K562 (cell line): ENCODE data around the gene EPHA1. TPM values are rescaled to one million over a fixed set of nuclear protein-coding genes. Genes with fewer than 3 reads are reported as not detected.

Experiments
- ATAC-seq: fragments of 200-7000 bp; cut with Tn5 transposase; 3 replicates; pipeline ENCODE4 v1.9.1; 2020; ENCODE audit warnings: moderate library complexity
- BruUV-seq: library from RNA; stranded (reverse); fragments of 400-500 nt; replicated peaks from 2 replicates; lab custom pipeline; 2021; lab: Mats Ljungman, UMichigan
- CTCF ChIA-PET: fragments of 300-600 bp; formaldehyde crosslinking; extraction: SDS; loops from one replicate; lab custom pipeline; 2021; ENCODE audit warnings: low intra/inter-chr PET ratio; lab: Yijun Ruan, JAX
- POLR2A ChIA-PET: fragments of 300-600, 350-650 bp; sonication (Branson Sonifier 250); formaldehyde crosslinking; extraction: SDS; loops from one replicate; lab custom pipeline; 2021; ENCODE audit warnings: antibody characterized with exemption, inconsistent platforms; lab: Yijun Ruan, JAX
- DNase-seq, 4 experiments: peaks; one replicate each; pipeline versions ENCODE4 v3.0.0 to v3.0.0-alpha.2; 2011 to 2018; ENCODE audit warnings: low spot score in 3 of 4, mixed read lengths in 3 of 4; ENCODE audit errors: extremely low read depth in 1 of 4
- FAIRE-seq: peaks from 2 replicates; lab custom pipeline; 2011; peaks lifted over from hg19 to GRCh38; lab: Jason Lieb, UNC
- H2AFZ ChIP-seq: 2 replicates; pipeline ENCODE4 v1.6.0; 2011; ENCODE audit warnings: low read depth, low read length, control low read depth, inconsistent platforms
- H3K27ac ChIP-seq: fragments of 200-600 bp; 3 replicates; pipeline ENCODE4 v1.8.0; 2011; ENCODE audit warnings: low read depth, mild to moderate bottlenecking, control low read depth, inconsistent platforms, low read length, moderate library complexity, mixed read lengths; ENCODE audit errors: extremely low read depth
- H3K27me3 ChIP-seq, 2 experiments: fragments of 300-600 bp in 1 of 2; 2 replicates in 1 of 2; 3 replicates in 1 of 2; pipeline versions ENCODE4 v1.6.0 to v1.8.0; 2011; ENCODE audit warnings: inconsistent platforms in 2 of 2, low read length in 2 of 2, mild to moderate bottlenecking in 1 of 2, mixed read lengths in 1 of 2, moderate library complexity in 1 of 2; ENCODE audit not compliant: control insufficient read depth in 2 of 2, insufficient read depth in 2 of 2
- H3K36me3 ChIP-seq: fragments of 300-600 bp; 3 replicates; pipeline ENCODE4 v1.8.0; 2011; ENCODE audit warnings: mild to moderate bottlenecking, low read length, inconsistent platforms; ENCODE audit not compliant: control insufficient read depth, insufficient read depth
- H3K4me1 ChIP-seq, 2 experiments: fragments of 200-600 bp in 1 of 2; replicated peaks in 1 of 2; 2 replicates in 1 of 2; 3 replicates in 1 of 2; pipeline versions ENCODE4 v1.5.1 to v1.8.0; 2011; ENCODE audit warnings: inconsistent platforms in 2 of 2, low read length in 2 of 2, mild to moderate bottlenecking in 1 of 2, mixed read lengths in 1 of 2, moderate library complexity in 1 of 2; ENCODE audit not compliant: control insufficient read depth in 2 of 2, insufficient read depth in 2 of 2
- H3K4me2 ChIP-seq: 2 replicates; pipeline ENCODE4 v1.6.1; 2011; ENCODE audit warnings: low read length, control low read depth, inconsistent platforms, mixed read lengths; ENCODE audit not compliant: insufficient read depth
- H3K4me3 ChIP-seq: fragments of 200-600 bp; sonication (generic), shearing (Covaris generic); 2 replicates; pipeline ENCODE4 v1.5.1; 2016; ENCODE audit warnings: control low read depth, inconsistent platforms
- H3K79me2 ChIP-seq: fragments of 200-600 bp; 3 replicates; pipeline ENCODE4 v1.8.0; 2011; ENCODE audit warnings: low read length, inconsistent platforms; ENCODE audit not compliant: control insufficient read depth, insufficient read depth
- H3K9ac ChIP-seq, 2 experiments: 2 replicates each; pipeline versions ENCODE4 v1.6.0 to v1.6.1; 2011; ENCODE audit warnings: low read depth in 2 of 2, low read length in 2 of 2, control low read depth in 1 of 2, inconsistent platforms in 1 of 2, mild to moderate bottlenecking in 1 of 2, mixed read lengths in 1 of 2; ENCODE audit not compliant: insufficient read depth in 1 of 2
- H3K9me1 ChIP-seq: one replicate; pipeline ENCODE4 v1.6.0; 2011; ENCODE audit warnings: inconsistent platforms, mild to moderate bottlenecking, low read length, moderate library complexity; ENCODE audit not compliant: control insufficient read depth, insufficient read depth
- H3K9me3 ChIP-seq: replicated peaks from 2 replicates; pipeline ENCODE4 v1.5.1; 2011; ENCODE audit warnings: low read depth, low read length, inconsistent platforms; ENCODE audit not compliant: control insufficient read depth, insufficient read depth
- H4K20me1 ChIP-seq: replicated peaks from 2 replicates; pipeline ENCODE4 v1.6.1; 2011; ENCODE audit warnings: low read length, inconsistent platforms, mixed read lengths; ENCODE audit not compliant: control insufficient read depth, insufficient read depth
- BACH1 ChIP-seq: fragments of 200-800 bp; sonication (Bioruptor generic); IDR thresholded peaks from 2 replicates; pipeline ENCODE4 v1.6.1; 2016; ENCODE audit warnings: missing genetic modification characterization, missing compliant biosample characterization
- FOXJ3 ChIP-seq: sonication (generic); formaldehyde crosslinking; IDR thresholded peaks from 2 replicates; pipeline ENCODE4 v1.4.0; 2020; ENCODE audit warnings: mild to moderate bottlenecking, missing genetic modification reagents
- HINFP ChIP-seq: fragments of 450-650 bp; conservative IDR thresholded peaks from 2 replicates; pipeline ENCODE4 v1.6.1; 2016; ENCODE audit warnings: missing genetic modification characterization, low read depth, mild to moderate bottlenecking, control low read depth, missing compliant biosample characterization
- MAFF ChIP-seq: IDR thresholded peaks from 2 replicates; pipeline ENCODE4 v1.6.1; 2012; ENCODE audit warnings: low read length, improper control_type of control experiment
- NR4A1 ChIP-seq, 2 experiments: fragments of 250-450 bp in 1 of 2; fragments of 450-650 bp in 1 of 2; sonication (Bioruptor Pico) in 1 of 2; IDR thresholded peaks; 2 replicates each; pipeline versions ENCODE4 v1.4.0 to v1.6.1; 2016 to 2020; ENCODE audit warnings: mild to moderate bottlenecking in 2 of 2, missing compliant biosample characterization in 1 of 2, missing genetic modification characterization in 1 of 2, moderate library complexity in 1 of 2
- PTRF ChIP-seq: fragments of 450-650 bp; IDR thresholded peaks from 2 replicates; pipeline ENCODE4 v1.6.1; 2016; ENCODE audit warnings: mild to moderate bottlenecking, missing genetic modification characterization, missing compliant biosample characterization
- TBP ChIP-seq: optimal IDR thresholded peaks from 2 replicates; pipeline ENCODE3; 2011; ENCODE audit warnings: low read depth, low read length, improper control_type of control experiment
- TEAD4 ChIP-seq, 2 experiments: sonication (generic) in 1 of 2; formaldehyde crosslinking in 1 of 2; IDR thresholded peaks; 2 replicates each; pipeline versions ENCODE4 v1.6.1 to v1.8.0; 2012 to 2022; ENCODE audit warnings: borderline replicate concordance in 1 of 2, inconsistent platforms in 1 of 2, low read length in 1 of 2, mild to moderate bottlenecking in 1 of 2, missing genetic modification reagents in 1 of 2
- ZNF644 ChIP-seq: fragments of 200-800 bp; sonication (Bioruptor generic); IDR thresholded peaks from 2 replicates; pipeline ENCODE4 v1.6.1; 2016; ENCODE audit warnings: low read depth, missing genetic modification characterization, missing compliant biosample characterization
- WGBS: fragments of 100-300 bp; shearing (Covaris generic); methylation state at CpG from one replicate; pipeline ENCODE4 v1.1.6; 2016; ENCODE audit warnings: low coverage, mixed read lengths; ENCODE audit not compliant: insufficient coverage; ENCODE audit errors: missing lambda C conversion rate; 5-methylcytosine and 5-hydroxymethylcytosine counted together
- in situ Hi-C: fragments of 300-500 bp; cut with MboI; formaldehyde crosslinking; loops from 4 replicates; pipeline ENCODE4 v1.15.0; 2018; ENCODE audit warnings: inconsistent platforms, mixed read lengths
- intact Hi-C: fragments of 100-400 bp; cut with micrococcal nuclease; formaldehyde crosslinking; loops from 2 replicates; pipeline ENCODE4 v1.14.2; 2022
- polyA plus RNA-seq, 8 experiments: library from polyadenylated mRNA; depleted of rRNA in 4 of 8; stranded (reverse) in 5 of 8; unstranded in 3 of 8; fragments of >200 nt; fragmentation: Nextera tagmentation in 2 of 8; fragmentation: Illumina TruSeq in 1 of 8; extraction: Ambion mirVana in 2 of 8; extraction: Trizol in 1 of 8; gene quantifications; 2 replicates each; pipeline versions ENCODE4 v1.2.1 to v1.2.3, GENCODE V29; 2011 to 2014; ENCODE audit warnings: inconsistent platforms in 1 of 8, missing spikeins in 1 of 8
- total RNA-seq, 7 experiments: library from RNA; depleted of rRNA in 6 of 7; stranded (reverse); fragments of >200 nt in 6 of 7; fragmentation: Illumina TruSeq in 2 of 7; extraction: Trizol in 2 of 7; gene quantifications; 2 replicates each; pipeline versions ENCODE4 v1.2.1 to v1.2.3, GENCODE V29; 2011 to 2021; ENCODE audit warnings: low replicate concordance in 1 of 7
- TF ChIP-seq, protein P1 (sequence below), 2 experiments: fragments of 200-800 bp in 1 of 2; sonication (Bioruptor generic) in 1 of 2; sonication (generic) in 1 of 2; formaldehyde crosslinking in 1 of 2; IDR thresholded peaks in 1 of 2; conservative IDR thresholded peaks in 1 of 2; 2 replicates each; pipeline versions ENCODE4 v1.5.0 to v1.6.1; 2016 to 2020; ENCODE audit warnings: missing compliant biosample characterization in 1 of 2, missing genetic modification characterization in 1 of 2, missing genetic modification reagents in 1 of 2

The EPHA1 gene
- total and polyA plus RNA-seq, 9 of the 15 experiments (the other 6 are each of a cell fraction or from before 2014, with no cell fraction given), result 0.22 to 0.57 (median 0.32) TPM; not detected in 6

DNA sequence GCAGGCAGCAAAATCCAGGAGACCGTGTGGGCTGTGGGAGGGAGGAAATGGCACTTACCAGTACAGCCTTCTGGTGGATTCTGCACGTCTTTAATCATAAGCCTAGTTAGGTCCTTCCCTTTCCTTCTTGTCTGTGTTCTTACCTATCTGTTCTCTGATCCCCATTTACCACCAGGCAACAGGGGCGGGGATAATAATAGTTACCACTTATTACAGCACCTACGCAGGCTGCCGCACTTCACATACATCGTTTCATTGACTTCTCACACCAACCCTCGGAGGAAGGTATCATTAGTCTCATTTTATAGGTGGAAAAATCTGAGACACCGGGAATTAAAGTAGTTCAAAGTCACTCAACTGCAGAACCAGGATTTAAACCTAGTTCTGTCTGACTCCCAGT is 4.5 kb upstream of the EPHA1 start:
- intact Hi-C loops, result no loop called here

DNA sequence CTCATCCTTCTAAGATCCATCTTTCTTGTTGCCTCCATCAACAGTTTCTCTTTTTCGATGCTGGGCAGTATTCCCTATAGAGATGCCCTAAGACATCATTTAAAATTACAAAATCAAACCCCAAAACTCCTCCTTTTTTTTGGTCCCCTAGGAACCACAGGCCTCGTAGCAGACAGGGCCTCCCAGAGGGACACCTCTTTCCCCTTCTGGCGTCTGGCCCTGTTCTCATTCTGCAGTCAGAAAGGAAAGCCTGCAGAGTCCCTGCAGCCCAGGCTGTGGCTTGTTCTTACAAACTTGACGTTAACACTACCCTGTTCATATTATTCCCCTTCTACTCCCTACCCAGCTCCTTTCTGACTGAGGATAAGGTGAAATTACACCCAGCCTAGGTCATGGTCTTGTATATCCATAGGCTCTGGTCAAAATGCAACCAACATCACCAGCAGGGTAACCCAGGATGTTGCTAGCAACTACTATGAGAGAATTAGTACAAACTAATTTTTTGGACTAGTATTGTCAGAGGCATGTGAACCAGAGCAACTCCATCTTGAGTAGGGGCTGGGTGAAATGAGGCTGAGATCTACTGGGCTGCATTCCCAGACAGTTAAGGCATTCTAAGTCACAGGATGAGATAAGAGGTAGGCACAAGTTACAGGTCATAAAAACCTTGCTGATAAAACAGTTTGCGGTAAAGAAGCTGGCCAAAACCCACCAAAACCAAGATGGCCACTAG is 3.5 kb upstream of the EPHA1 start:
- no peak for FAIRE-seq
- POLR2A ChIA-PET, result interaction anchor here (1.0 kb wide), 1 partner anchor 14 kb away, joined by 3 read pairs; no protein-coding TSS in a partner anchor
- H3K27me3 ChIP-seq, result peaks cover 19 to 24% of the 10 kb centered on the region in 2 experiments; a peak in 4 of 5 replicates
- TF ChIP-seq BACH1 (peak; percentile 56; the same call in 1 of the 2 replicates), ZNF644 (peak; percentile 63; the same call in 1 of the 2 replicates), PTRF (tag) (peak; percentile 71; the same call in 1 of the 2 replicates), HINFP (0 out of 2 replicates have a peak, but pooled peaks have one; percentile 45), MAFF (no peak), NR4A1 (CRISPR knock-in tag; IDR thresholded peaks at IDR 0.05) (no peak), NR4A1 (tag; IDR thresholded peaks at IDR 0.05) (peak; percentile 73; the same call in 1 of the 2 replicates), TEAD4 (IDR thresholded peaks at IDR 0.05; ENCODE audit: low read length) (no peak), TEAD4 (CRISPR knock-in tag; IDR thresholded peaks at IDR 0.05; ENCODE audit: borderline replicate concordance) (no peak)
- TF ChIP-seq, protein P1, sequence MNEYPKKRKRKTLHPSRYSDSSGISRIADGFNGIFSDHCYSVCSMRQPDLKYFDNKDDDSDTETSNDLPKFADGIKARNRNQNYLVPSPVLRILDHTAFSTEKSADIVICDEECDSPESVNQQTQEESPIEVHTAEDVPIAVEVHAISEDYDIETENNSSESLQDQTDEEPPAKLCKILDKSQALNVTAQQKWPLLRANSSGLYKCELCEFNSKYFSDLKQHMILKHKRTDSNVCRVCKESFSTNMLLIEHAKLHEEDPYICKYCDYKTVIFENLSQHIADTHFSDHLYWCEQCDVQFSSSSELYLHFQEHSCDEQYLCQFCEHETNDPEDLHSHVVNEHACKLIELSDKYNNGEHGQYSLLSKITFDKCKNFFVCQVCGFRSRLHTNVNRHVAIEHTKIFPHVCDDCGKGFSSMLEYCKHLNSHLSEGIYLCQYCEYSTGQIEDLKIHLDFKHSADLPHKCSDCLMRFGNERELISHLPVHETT (CRISPR knock-in tag; conservative IDR thresholded peaks at IDR 0.05 in 1 of 2, IDR thresholded peaks at IDR 0.05 in 1 of 2), result peak in 1 of 2 experiments; percentile 52; a peak in 1 of 4 replicates

More for the DNA sequence above, 4.5 kb upstream of the EPHA1 start:
- Histone ChIP-seq H3K27ac (no peak overlapping the region), H3K9me3 (no peaks in the 10 kb centered on the region), H3K79me2 (no peaks in the 10 kb centered on the region), H3K9me1 (no peaks in the 10 kb centered on the region), H3K36me3 (no peaks in the 10 kb centered on the region), H3K9ac (no peak overlapping the region), H3K4me2 (no peak overlapping the region), H2AFZ (no peak overlapping the region), H4K20me1 (no peaks in the 10 kb centered on the region), H3K4me3 (no peak overlapping the region), H3K4me1 (peaks cover 2 to 3% of the 10 kb centered on the region in 2 experiments; a peak in 4 of 5 replicates), H3K27me3 (peaks cover 12 to 14% of the 10 kb centered on the region in 2 experiments; a peak in 4 of 5 replicates)
- BruUV-seq, result no TSS peak
- CTCF ChIA-PET, result no interaction called here
- no peak for ATAC-seq
- WGBS, result 49% methylated on average over 8 of the region's 8 CpGs
- POLR2A ChIA-PET, result no interaction called here
- in situ Hi-C loops, result no loop called here
- FAIRE-seq, result no peak
- DNase-seq, result no peak
- TF ChIP-seq FOXJ3 (CRISPR knock-in tag) (no peak), TBP (no peak)

More for the DNA sequence above, 3.5 kb upstream of the EPHA1 start:
- intact Hi-C loops (no loop called here), in situ Hi-C loops (no loop called here)
- ATAC-seq, result no peak
- CTCF ChIA-PET, result no interaction called here
- Histone ChIP-seq H3K4me2 (no peak overlapping the region), H2AFZ (no peak overlapping the region), H3K27ac (no peak overlapping the region), H3K4me3 (no peak overlapping the region), H4K20me1 (no peaks in the 10 kb centered on the region), H3K4me1 (peaks cover 2 to 7% of the 10 kb centered on the region in 2 experiments; a peak in 4 of 5 replicates), H3K36me3 (no peaks in the 10 kb centered on the region), H3K9me1 (no peaks in the 10 kb centered on the region), H3K9ac (no peak overlapping the region), H3K9me3 (no peaks in the 10 kb centered on the region), H3K79me2 (no peaks in the 10 kb centered on the region)
- BruUV-seq, result no TSS peak
- 11% methylated on average over 5 of the region's 5 CpGs for WGBS
- no peak for DNase-seq
